SW480 (cell line): ENCODE data around the gene DPP6.

Experiments
- DNase-seq: peaks from one replicate; pipeline ENCODE4 v3.0.0-alpha.2; 2016; ENCODE audit warnings: low spot score

Gene DPP6

DNA sequence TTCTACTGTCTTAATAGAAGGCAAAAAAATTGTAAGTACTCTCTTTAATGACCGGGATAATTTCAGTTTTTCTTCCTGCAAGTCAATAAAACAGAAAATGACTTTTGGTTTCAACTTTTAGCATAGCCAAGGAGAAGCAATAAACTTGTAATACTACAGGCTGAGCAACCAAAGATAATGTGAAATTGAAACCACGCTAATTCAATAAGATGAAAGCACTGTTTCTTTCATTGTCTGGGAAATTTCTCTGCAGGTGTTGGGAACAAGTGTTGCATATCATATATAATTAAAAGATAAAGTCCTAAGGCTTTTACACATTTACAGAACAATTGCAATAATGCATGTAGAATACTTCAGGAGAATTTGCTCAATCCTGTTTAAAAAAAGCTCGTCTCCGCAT lies 488.4 kb downstream of the DPP6 start:
- DNase-seq = no peak

DNA sequence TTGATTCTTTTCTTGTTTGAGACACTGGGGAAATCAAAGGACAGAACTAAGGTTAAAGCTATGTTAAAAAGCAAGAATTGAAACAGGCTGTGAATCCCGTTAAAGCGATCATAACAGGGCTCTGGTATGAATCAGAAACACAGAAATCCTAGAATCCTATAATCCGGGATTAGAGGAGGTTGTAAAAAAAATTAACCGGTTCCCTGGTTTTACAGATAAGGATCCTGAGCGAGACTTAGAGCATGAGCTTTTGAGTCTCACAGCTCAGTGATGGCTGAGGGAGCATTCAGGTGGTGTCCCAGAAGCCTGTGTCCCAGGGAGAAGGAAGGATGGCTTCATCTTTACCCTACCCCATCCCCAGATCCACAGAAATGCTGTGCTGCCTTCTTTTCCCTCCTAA lies 489.4 kb downstream of the DPP6 start:
- no peak for DNase-seq

GRCh38 chr7:154546946-154547587 lies 494.9 kb downstream of the DPP6 start:
- no peak for DNase-seq

DNA sequence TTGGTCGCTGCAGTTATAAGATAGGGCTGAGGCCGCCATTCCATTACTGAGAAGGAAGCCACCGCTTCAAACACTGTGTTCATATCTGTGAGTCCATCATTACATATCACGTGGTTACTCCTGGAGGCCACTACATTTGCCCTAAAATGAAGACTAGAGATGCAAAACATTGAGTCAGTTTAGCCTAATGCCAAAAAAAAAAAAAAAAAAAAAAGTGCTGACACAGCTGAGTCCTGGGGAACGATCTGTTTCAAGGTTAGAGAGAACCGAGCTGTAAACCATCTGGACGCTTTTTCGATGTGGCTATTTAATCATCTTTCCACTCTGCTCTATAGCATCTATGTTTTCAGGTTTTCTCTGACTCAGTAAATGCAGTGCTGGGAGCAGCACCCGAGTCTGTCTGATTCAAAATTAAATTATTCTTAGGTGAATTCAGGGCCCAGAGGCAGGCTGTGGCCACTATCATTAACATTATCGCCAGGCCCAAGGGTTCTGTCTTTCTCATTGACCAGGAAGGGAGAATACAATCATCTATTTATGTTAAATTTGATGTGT lies 501.6 kb downstream of the DPP6 start:
- no peak for DNase-seq

GRCh38 chr7:154559454-154559853 lies 507.3 kb downstream of the DPP6 start:
- DNase-seq = no peak

DNA sequence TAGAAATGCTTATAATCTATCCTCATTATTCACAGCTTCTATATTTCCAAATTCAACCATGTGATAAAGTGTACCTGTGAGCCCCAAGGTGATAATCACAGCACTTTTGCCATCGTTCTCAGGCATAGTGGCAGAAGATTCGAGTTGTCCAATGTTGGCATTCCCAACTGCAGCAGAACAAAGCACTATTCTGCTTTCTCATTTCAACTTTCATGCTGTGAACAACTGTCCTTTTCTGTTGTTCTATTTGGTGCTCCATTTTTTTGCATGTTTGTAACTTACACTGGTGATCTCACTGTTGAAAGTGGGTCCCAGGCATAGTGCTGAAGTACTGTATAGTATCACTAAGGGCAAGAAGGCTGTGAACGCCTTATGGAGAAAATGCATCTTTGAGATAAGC lies 512.5 kb downstream of the DPP6 start:
- DNase-seq = no peak

GRCh38 chr7:154566877-154567276 lies 514.7 kb downstream of the DPP6 start:
- no peak for DNase-seq

- peak; percentile 60 for DNase-seq
Measured at GRCh38 chr7:154568346-154568745, 516.1 kb downstream of the DPP6 start.

DNA sequence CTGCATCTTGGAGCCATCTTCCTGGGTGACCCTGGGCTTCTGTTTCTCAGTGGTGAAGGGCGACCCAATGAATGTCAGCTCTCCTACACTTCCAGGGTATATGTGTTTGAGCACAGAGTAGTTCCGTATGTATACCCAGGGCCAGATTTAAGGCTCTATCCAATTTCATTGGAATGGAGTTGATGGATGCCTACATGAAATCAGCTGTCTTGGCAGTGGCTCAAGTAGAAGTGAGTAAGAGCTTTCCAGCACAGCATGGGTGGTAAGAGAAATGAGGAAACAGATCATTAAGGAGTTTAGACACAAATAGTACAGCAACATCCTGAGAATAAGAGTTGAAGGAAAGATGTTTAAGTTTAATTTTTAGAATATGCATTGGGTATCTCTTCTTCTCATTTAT lies 517.7 kb downstream of the DPP6 start:
- DNase-seq = no peak

- DNase-seq = no peak
Measured at GRCh38 chr7:154571772-154572171, 519.6 kb downstream of the DPP6 start.

GRCh38 chr7:154574235-154574634 lies 522.0 kb downstream of the DPP6 start:
- DNase-seq = no peak

GRCh38 chr7:154575497-154575896 lies 523.3 kb downstream of the DPP6 start:
- DNase-seq = no peak

- no peak for DNase-seq
Measured at GRCh38 chr7:154576604-154577003, 524.4 kb downstream of the DPP6 start.

DNA sequence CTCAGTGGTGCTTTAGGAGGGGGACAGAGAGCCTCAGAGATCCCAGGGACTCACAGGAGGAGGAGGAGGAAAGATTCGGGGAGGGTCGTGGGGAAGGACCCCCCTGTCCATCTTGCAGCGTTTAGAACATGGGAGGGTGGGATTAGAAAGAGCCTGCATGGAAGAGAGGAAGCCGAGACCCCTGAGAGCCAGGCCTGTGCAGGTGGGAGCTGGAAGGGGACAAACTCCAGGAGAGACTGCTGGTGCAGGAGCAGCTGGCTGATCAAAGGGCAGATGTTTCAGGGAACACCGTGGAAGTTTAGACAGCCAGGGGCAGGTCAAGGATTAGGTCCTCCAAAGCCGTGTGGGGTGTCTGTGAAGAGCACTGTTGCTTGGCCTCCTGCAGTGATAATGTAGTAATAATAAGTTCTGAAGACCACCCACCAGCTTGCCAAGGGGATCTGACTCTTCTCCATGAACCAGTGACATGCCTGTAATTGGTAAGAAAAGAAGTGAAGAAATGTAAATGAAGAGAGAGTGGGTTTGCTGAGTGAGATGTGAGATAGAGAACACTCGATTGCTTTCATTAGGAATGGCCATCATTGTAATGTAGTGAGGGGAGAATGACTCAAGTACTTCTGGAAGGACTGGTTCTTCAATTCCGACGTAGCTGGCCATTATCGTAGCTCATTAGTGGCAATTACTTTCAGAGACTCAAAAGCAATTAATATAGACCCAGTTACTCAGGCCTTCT lies 525.1 kb downstream of the DPP6 start:
- DNase-seq = no peak

GRCh38 chr7:154578336-154578735 lies 526.1 kb downstream of the DPP6 start:
- no peak for DNase-seq

- DNase-seq = no peak
Measured at GRCh38 chr7:154579711-154580110, 527.5 kb downstream of the DPP6 start.

- no peak for DNase-seq
Measured at GRCh38 chr7:154581251-154581890, 529.2 kb downstream of the DPP6 start.

DNA sequence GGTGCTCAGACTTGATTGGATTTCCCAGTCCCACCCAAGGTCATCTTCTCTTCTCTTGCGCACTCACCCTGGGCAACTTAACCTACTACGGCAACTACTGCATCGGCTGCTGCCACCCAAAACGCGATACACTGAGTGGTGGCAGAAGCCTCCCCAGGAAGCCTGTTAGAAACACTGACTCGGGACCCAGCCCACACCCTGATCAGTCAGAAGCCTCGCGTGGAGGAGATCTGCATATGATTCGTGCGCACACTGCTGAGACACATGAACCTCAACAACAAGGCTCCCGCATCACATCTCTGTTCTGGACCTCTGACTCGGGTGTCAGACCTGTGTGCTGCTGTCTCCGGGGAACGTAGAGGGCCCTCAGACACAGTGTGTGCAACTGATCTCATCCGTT lies 531.3 kb downstream of the DPP6 start:
- no peak for DNase-seq

DNA sequence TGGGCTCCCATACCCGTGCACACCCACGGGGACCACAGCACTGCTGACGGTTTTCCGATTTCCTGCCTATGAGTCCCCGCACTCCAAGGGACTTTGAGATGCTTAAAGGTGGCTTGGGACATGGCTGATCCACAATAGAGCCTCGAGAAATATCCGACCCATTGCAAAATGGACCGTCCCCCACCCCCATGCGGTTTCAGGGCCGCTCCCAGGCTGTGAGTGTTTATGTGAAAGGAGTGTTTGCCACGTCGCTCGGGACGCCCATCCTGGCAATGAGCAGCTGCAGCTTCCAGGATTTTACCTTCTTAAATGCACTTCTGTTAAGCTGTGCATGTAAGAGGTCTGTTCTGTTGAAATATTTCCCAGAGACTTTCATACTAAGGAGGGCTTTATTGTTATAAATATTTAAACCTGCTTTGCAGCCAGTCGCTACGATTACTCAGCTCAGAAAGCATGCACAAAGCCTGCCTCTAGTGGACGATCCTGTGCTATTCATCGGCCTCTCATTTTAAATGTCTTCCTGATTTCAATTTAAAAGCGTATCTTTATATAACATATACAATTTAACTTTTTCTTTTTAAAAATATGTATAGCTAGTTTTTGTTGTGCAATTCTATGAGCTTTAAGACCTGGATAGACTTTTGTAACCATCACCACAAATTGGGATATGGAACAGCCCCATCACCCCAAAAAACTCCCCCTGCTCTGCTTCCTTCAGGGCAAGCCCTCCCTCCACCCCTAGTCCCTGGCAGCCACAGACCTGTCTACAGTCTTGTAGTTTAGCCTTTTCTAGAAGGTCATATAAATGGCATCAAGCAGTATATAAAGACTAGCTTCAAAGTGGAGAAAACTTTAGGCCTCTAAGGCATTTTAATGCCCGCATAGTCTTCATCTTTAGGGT lies 532.4 kb downstream of the DPP6 start:
- DNase-seq = peak; percentile 22

DNA sequence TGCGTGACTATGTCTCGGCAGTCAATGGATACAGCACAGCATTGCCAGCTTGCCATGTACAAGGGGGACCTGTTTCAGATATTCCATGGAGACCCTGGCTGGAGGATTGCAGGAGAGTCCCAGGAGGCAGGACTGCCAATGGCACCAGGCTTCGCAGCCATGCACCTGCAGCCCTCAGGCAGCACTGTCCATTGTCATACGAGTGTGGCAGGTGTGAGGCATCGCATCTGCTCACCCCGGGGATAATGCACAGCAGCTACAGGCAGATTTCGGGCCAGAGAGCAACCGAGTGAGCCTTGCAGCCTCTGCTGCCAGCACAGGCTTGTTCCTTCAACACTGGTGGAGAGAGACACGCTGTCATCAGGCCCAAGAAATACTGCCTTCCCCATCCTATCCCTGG lies 535.6 kb downstream of the DPP6 start:
- no peak for DNase-seq

- no peak for DNase-seq
Measured at GRCh38 chr7:154591544-154591943, 539.3 kb downstream of the DPP6 start.

DNA sequence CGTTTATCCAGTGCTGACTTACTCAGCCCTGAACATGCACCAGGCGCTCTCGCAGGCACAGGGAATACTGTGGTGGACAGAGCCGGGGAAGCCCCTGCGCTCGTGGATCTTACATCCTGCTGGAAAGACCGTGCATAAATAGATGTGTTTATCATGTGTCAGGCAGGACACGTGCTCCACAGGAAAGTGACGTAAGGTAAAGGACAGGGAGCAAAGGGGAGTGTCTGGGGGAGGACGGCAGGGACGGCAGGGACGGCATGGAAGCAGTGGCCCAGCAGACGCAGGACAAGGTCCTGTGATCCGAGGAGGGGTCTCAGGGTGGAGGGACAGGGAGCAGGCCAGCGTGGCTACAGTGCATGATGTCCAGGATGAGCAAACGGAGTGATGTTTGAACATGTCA lies 540.2 kb downstream of the DPP6 start:
- DNase-seq = no peak
